ENCODE measurements around the gene TRIM2. TPM values are rescaled to one million over a fixed set of nuclear protein-coding genes. Genes with fewer than 3 reads are reported as not detected.

TRIM2 gene
- total RNA-seq, 1 experiment from 2014 or later, result 87.0 TPM

GRCh38 chr4:153260132-153260531 is 55.9 kb downstream of the TRIM2 start:
- Histone ChIP-seq H3K4me3 (no peak overlapping the region), H3F3A (ENCODE audit: insufficient read depth, low read depth) (no peaks in the 10 kb centered on the region), H3K9me3 (ENCODE audit: insufficient read depth, low read depth) (no peaks in the 10 kb centered on the region), H3K4me2 (no peak overlapping the region), H3K79me2 (ENCODE audit: low read depth) (no peaks in the 10 kb centered on the region; the same call in 1 of the 2 replicates), H3K4me1 (replicated peaks; ENCODE audit: insufficient read depth) (no peaks in the 10 kb centered on the region), H2AFZ (no peak overlapping the region), H3K36me3 (ENCODE audit: low read depth) (peaks cover 5% of the 10 kb centered on the region; the same call in 1 of the 2 replicates), H3K27ac (no peak overlapping the region), H3K27me3 (ENCODE audit: insufficient read depth, low read depth) (no peaks in the 10 kb centered on the region), H3K9me2 (ENCODE audit: insufficient read depth) (no peaks in the 10 kb centered on the region), H4K20me1 (ENCODE audit: insufficient read depth) (0 out of 2 replicates have a peak, but pooled peaks cover 4% of the 10 kb centered on the region)
- intact Hi-C loops (cut with micrococcal nuclease; ENCODE audit: unreplicated experiment), result no loop called here
- TF ChIP-seq, protein P1, sequence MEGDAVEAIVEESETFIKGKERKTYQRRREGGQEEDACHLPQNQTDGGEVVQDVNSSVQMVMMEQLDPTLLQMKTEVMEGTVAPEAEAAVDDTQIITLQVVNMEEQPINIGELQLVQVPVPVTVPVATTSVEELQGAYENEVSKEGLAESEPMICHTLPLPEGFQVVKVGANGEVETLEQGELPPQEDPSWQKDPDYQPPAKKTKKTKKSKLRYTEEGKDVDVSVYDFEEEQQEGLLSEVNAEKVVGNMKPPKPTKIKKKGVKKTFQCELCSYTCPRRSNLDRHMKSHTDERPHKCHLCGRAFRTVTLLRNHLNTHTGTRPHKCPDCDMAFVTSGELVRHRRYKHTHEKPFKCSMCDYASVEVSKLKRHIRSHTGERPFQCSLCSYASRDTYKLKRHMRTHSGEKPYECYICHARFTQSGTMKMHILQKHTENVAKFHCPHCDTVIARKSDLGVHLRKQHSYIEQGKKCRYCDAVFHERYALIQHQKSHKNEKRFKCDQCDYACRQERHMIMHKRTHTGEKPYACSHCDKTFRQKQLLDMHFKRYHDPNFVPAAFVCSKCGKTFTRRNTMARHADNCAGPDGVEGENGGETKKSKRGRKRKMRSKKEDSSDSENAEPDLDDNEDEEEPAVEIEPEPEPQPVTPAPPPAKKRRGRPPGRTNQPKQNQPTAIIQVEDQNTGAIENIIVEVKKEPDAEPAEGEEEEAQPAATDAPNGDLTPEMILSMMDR (conservative IDR thresholded peaks at IDR 0.05), result no peak
- no peak for TF ChIP-seq EZH2 (IDR thresholded peaks at IDR 0.05; ENCODE audit: low read depth)
- no TSS peak for BruUV-seq (replicated peaks)
- CTCF ChIA-PET, result interaction anchor here (0.7 to 0.8 kb wide), 2 partner anchors 8 to 53 kb away, joined by 5 to 16 read pairs; no protein-coding TSS in a partner anchor
- POLR2A ChIA-PET (ENCODE audit: unreplicated experiment), result no interaction called here
- DNase-seq, result no peak

DNA sequence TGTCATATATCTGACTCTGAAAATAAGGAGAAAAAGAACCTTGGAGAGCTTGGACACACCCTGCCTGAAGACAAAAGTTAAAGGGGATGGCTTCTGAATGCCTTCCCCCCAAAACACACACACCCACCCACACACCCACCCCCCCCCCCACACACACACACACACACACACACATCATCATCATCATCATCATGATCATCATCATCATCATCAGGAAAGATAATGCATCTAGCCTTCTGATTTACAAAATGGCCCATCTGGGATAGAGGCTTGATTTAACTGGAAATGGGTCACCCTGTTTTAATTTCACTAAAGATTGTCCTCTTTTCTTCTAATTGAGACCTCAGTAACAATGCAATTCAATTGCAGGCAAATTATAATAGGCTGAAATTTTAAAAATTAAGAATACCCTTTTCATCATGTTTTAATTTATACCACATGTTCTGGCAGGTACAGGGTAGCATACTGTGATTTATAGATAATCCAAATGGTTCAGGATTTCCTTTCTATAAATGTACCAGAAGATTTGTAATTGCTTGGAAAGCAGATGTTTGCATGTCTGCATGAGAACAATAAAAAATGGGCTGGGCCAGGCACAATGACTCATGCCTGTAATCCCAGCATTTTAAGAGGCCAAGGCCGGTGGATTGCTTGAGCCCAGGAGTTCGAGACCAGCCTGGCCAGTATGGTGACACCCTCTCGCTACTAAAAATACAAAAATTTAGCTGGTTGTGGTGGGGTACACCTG is 56.5 kb downstream of the TRIM2 start:
- TF ChIP-seq EZH2 (IDR thresholded peaks at IDR 0.05; ENCODE audit: low read depth), result no peak
- TF ChIP-seq, protein P1 (conservative IDR thresholded peaks at IDR 0.05), result no peak
- POLR2A ChIA-PET (ENCODE audit: unreplicated experiment), result no interaction called here

GRCh38 chr4:153261461-153261860 is 57.2 kb downstream of the TRIM2 start:
- no peaks in the 10 kb centered on the region for H3F3A ChIP-seq (ENCODE audit: insufficient read depth, low read depth)
- no peaks in the 10 kb centered on the region for H3K9me2 ChIP-seq (ENCODE audit: insufficient read depth)
- ChIA-PET POLR2A (ENCODE audit: unreplicated experiment) (no interaction called here), CTCF (no interaction called here)
- no peak for DNase-seq
- H4K20me1 ChIP-seq (ENCODE audit: insufficient read depth), result 0 out of 2 replicates have a peak, but pooled peaks cover 4% of the 10 kb centered on the region
- H3K27ac ChIP-seq, result no peak overlapping the region
- H3K27me3 ChIP-seq (ENCODE audit: insufficient read depth, low read depth), result no peaks in the 10 kb centered on the region
- no peak overlapping the region for H2AFZ ChIP-seq
- H3K4me1 ChIP-seq (replicated peaks; ENCODE audit: insufficient read depth), result no peaks in the 10 kb centered on the region
- H3K4me2 ChIP-seq, result no peak overlapping the region
- no peak overlapping the region for H3K4me3 ChIP-seq
- no TSS peak for BruUV-seq (replicated peaks)
- H3K79me2 ChIP-seq (ENCODE audit: low read depth), result no peaks in the 10 kb centered on the region; the same call in 1 of the 2 replicates
- no peaks in the 10 kb centered on the region for H3K9me3 ChIP-seq (ENCODE audit: insufficient read depth, low read depth)
- peaks cover 5% of the 10 kb centered on the region; the same call in 1 of the 2 replicates for H3K36me3 ChIP-seq (ENCODE audit: low read depth)
- TF ChIP-seq, protein P1 (conservative IDR thresholded peaks at IDR 0.05), result no peak
- TF ChIP-seq EZH2 (IDR thresholded peaks at IDR 0.05; ENCODE audit: low read depth), result no peak
- intact Hi-C loops (cut with micrococcal nuclease; ENCODE audit: unreplicated experiment), result no loop called here

More for the DNA sequence above, 56.5 kb downstream of the TRIM2 start:
- H3K27ac ChIP-seq, result no peak overlapping the region
- H3K79me2 ChIP-seq (ENCODE audit: low read depth), result no peaks in the 10 kb centered on the region; the same call in 1 of the 2 replicates
- no peaks in the 10 kb centered on the region for H3K27me3 ChIP-seq (ENCODE audit: insufficient read depth, low read depth)
- H3K36me3 ChIP-seq (ENCODE audit: low read depth), result peaks cover 5% of the 10 kb centered on the region; the same call in 1 of the 2 replicates
- intact Hi-C loops (cut with micrococcal nuclease; ENCODE audit: unreplicated experiment), result no loop called here
- no TSS peak for BruUV-seq (replicated peaks)
- H3K9me3 ChIP-seq (ENCODE audit: insufficient read depth, low read depth), result no peaks in the 10 kb centered on the region
- H3K9me2 ChIP-seq (ENCODE audit: insufficient read depth), result no peaks in the 10 kb centered on the region
- CTCF ChIA-PET, result interaction anchor here (0.7 to 0.8 kb wide), 2 partner anchors 9 to 53 kb away, joined by 5 to 16 read pairs; no protein-coding TSS in a partner anchor
- H3K4me1 ChIP-seq (replicated peaks; ENCODE audit: insufficient read depth), result no peaks in the 10 kb centered on the region
- 0 out of 2 replicates have a peak, but pooled peaks cover 4% of the 10 kb centered on the region for H4K20me1 ChIP-seq (ENCODE audit: insufficient read depth)
- no peak for DNase-seq
- H3K4me2 ChIP-seq, result no peak overlapping the region
- H3K4me3 ChIP-seq, result no peak overlapping the region
- H3F3A ChIP-seq (ENCODE audit: insufficient read depth, low read depth), result no peaks in the 10 kb centered on the region
- no peak overlapping the region for H2AFZ ChIP-seq

Data from PC-9 (cell line).